ENCODE measurements around the gene TRAT1.
"Not testable (repeated sequence)": the region's sequence is repeated elsewhere in the genome, so short reads cannot be mapped to it uniquely, and the experiment has no call there.

TRAT1 gene

GRCh38 chr3:108822123-108822897 lies at the start of gene TRAT1:
TSS of gene TRAT1 (plus strand) at chr3:108822786. CDS start at chr3:108822928, 142 bp downstream.
- FAIRE-seq (no peak), DNase-seq (ENCODE audit: low spot score) (no peak)

DNA sequence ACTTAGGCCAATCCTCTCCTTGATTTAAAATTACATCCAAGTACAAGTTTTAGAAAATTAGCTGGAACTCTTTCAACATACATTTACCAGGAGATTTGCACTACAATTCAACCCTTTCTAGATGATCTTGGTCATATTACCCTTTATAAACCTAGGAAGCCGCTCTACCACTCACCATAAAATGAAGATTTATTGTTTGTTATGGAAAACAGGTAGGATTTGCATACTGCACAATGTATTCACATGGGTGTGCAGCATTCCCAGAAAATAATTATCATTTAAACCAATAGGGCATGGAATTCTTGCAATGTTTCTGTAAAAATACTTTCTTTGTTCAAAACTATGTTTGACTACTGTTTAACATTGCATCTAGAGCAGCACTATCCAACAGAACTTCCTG lies 46.9 kb upstream of the TRAT1 start:
- DNase-seq (ENCODE audit: low spot score) = no peak
- no peak for FAIRE-seq

- DNase-seq (ENCODE audit: low spot score) (no peak), FAIRE-seq (no peak)
These were observed 43.1 kb upstream of the TRAT1 start for GRCh38 chr3:108779496-108779895.

DNA sequence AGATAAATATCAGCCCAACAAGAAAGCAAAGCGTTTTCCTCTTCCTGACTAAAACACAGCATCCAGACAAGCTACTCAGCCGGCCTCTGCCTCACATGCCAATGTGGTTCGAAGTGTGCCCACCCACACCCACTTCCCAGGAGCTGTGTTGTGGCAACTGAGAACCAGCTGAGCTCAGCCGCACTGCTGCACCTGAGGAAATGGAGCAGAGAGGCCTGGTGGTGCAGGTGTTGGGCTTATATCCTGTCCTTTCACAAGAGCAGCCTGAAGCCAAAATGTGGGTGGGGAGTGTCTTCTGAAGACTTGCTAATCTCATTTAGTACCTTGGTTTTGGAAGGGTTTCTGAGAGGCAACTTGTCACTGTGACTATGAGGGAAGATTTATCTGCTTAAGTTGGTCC lies 42.4 kb upstream of the TRAT1 start:
- no peak for DNase-seq (ENCODE audit: low spot score)
- no peak for FAIRE-seq

DNA sequence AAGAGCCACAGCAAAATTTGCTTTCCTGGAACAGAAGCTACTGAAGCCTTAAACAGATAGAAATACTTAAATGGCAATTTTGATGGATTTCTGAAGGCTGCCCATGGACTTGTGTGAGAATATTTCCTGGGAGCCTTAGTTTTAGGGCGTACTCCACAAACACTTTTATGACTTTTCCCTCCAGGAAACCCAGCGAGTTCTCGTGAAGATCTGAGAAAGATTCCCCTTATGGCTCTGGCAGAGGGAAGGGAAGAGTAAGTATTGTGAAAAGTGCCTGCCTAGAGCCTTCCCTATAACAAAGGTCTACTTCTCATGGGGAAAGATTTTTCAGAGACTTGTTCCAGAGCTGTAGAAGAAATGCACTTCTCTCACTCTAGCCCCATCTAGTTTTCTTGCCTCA lies 31.1 kb upstream of the TRAT1 start:
- FAIRE-seq (no peak), DNase-seq (ENCODE audit: low spot score) (no peak)

DNA sequence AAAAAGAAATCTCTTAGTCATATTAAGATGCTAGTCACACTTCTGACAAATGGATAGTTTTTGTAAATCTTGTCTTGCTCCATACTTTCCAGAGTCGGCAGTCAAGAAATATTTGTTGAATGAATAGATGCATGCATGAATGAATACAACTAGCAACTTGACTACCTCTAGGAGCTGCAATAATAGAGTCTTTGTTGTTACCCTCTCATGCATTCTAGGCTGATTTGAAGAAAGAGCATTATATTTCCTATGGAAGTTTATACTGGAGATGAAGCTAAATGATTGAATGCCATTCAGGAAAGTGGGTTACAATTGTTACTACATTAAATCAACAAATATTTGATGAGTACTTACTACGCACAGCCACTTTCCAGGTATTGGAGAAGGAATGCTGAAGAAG lies 18.1 kb upstream of the TRAT1 start:
- FAIRE-seq (peak; percentile 16), DNase-seq (ENCODE audit: low spot score) (peak; percentile 60)

GRCh38 chr3:108804966-108805365 lies 17.6 kb upstream of the TRAT1 start:
- no peak for DNase-seq (ENCODE audit: low spot score)
- no peak for FAIRE-seq

DNA sequence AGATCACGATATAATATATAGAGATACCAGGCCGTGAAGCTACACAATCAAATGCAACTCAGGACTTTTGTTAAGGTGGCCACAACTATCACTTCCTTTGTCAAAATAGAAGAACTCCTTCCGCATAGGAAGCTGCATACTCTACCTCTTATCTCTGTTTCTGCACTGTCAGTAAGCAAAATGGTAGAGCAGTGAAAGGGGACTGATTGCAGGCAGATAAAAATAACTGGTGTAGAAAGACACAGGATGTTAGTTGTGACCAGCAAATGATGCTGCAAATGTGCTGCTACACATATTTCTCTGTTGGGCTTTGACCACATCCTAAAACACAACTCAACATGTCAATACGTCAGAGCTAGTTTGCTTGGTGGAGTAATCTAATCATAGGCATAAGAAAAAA lies 16.3 kb upstream of the TRAT1 start:
- no peak for FAIRE-seq
- no peak for DNase-seq (ENCODE audit: low spot score)

GRCh38 chr3:108818404-108818803 lies 4.2 kb upstream of the TRAT1 start:
- DNase-seq (ENCODE audit: low spot score) (no peak), FAIRE-seq (no peak)

DNA sequence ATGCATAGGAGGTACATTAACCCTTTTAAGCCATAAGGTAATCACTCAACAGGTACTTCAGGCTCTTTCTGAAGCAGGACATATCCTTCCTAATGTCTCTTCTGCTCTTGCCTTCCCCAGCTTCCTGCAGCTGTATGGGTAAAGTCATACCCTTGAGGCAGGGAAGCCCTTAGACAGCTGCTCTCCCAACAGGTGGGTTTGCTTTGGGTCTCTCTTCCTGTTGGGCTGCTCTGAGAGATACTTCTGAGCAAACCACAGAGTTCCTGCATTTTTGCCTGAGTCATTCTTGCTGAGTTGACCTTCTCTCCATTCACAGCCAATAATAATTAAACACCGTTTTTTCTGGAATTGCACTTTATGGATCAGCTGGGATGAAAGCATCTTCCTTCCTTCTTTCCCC lies 2.0 kb upstream of the TRAT1 start:
- FAIRE-seq (no peak), DNase-seq (ENCODE audit: low spot score) (no peak)

DNA sequence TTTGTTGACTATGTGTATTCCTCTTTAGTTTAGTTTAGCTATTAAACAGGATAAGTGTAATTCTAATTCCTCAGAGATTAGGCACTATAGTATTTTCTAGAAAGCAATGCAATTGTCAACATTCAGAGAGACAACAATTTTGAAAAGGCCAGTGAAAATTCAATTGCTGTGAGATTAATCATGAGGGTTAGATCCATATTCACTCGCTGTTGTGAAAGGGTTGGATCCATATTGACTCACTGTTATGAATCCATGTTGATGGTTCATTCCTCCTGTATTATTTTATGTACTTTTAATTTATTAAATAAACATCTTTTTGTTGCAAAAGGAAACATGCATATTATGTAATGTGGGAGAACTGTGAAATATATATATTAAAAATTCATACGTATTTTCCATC lies 641 bp downstream of the TRAT1 start:
- FAIRE-seq = no peak
- no peak for DNase-seq (ENCODE audit: low spot score)

GRCh38 chr3:108823803-108824202 lies 1.2 kb downstream of the TRAT1 start:
- FAIRE-seq = not testable (repeated sequence)

DNA sequence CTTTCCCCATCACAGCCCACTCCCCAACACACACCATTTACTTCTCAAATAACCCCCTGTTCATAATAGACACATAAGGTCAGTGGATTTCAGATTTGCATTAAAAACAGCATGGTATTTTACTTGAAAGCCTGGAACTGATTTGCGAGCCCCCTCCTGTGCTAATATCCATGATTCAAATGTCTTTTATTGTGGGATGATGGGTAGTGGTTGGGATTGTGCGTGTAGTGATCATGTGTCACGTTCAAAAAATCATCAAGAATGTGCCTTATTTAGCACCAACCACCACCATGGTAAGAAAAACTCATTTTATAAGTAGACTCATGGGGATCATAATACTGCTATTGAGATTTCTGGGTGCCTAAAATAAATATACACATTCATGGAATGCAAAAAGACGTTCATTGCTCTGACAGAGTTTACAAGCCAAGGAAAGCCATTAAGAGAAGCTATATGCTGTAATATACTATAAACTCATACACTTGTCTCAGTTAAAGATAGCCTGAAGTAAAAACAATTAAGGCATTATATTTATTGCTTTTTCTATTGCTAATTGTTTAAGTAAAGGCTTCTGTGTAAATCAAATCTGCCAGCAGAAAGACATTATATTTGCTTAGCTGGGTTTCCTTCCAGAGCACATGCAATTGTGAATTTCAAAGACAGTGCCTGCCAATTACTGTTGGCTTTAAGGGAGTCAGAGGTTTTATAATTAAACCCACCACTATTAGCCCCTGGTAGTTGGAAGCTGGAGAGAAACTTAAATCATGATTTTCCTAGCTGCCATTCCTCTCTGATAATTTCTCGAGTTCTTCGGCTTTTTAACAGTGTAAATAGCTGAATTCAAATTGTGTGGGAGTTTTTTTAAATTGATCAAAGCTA lies 4.0 kb downstream of the TRAT1 start:
- DNase-seq (ENCODE audit: low spot score) (no peak), FAIRE-seq (no peak)

More at GRCh38 chr3:108823803-108824202, 1.2 kb downstream of the TRAT1 start:
- not testable (repeated sequence) for DNase-seq (ENCODE audit: low spot score)

DNA sequence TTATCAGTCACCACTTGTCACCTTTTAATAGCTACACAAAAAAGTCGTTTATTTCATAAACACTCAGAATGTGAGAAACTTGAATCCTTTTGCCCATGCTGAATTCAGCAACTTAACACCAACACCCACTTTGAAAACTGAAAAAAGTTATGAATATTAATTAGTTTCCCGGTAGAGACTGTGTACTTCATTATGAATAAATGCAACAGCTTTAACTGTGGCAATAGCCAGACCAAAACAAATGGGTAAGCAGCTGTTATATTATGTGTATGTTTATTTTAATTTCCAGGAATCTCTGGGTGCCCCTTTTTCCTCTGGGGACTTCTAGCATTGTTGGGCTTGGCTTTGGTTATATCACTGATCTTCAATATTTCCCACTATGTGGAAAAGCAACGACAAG lies 7.8 kb downstream of the TRAT1 start:
- no peak for FAIRE-seq

GRCh38 chr3:108830991-108831614 lies 8.5 kb downstream of the TRAT1 start:
- FAIRE-seq = no peak
- DNase-seq (ENCODE audit: low spot score) = no peak

More for the DNA sequence above, 7.8 kb downstream of the TRAT1 start:
- no peak for DNase-seq (ENCODE audit: low spot score)

GRCh38 chr3:108833611-108834010 lies 11.0 kb downstream of the TRAT1 start:
- FAIRE-seq (no peak), DNase-seq (ENCODE audit: low spot score) (no peak)

DNA sequence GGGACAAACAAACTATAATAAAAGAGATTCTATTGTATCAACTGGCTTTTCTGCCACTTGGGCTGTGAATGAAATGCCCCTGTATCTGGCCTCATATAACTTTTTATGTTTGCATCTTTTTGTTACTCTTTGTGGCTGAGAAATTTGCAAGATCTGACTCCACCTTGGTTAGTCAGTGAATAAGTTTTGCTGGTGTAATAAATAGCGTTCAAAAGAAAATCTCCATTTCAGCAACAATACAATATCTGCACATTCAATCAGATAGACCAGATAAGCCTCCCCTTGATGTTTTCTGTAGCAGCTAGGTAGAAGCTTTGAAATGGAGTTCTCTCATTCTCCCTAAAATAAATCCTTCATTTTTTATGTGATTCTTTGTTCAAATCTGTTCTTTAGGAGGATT lies 12.0 kb downstream of the TRAT1 start:
- FAIRE-seq (no peak), DNase-seq (ENCODE audit: low spot score) (no peak)

- FAIRE-seq = no peak
These were observed 12.5 kb downstream of the TRAT1 start for GRCh38 chr3:108835101-108835500.

GRCh38 chr3:108838436-108838835 lies 15.8 kb downstream of the TRAT1 start:
- DNase-seq (ENCODE audit: low spot score) (no peak), FAIRE-seq (no peak)

More at GRCh38 chr3:108835101-108835500, 12.5 kb downstream of the TRAT1 start:
- DNase-seq (ENCODE audit: low spot score) = no peak

DNA sequence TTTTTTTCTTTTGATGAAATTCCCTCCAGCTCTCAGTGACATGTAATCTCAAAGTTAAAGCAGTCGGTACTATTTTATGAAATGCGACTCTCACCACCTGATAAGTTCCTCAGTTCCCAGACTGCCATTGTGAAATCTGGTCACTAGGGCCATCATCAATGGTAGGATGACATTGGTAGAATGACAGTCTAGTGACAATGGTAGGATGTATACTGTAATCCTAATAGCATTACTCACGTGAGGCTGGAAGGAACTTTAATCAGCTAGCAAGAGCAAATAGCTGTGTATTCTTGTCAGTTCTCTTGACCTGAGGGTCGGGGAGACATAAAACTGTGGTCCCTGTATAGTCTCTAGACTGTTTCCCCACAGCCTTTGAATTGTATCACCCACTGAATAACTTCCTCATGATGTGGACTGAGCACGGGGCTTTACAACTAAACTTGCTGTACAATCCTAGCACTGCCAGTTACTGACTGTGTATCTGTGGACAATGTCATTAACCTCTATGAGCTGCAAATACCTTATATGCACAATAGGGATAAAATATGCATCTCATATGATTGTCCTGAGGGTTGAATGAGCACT lies 23.2 kb downstream of the TRAT1 start:
- no peak for FAIRE-seq

GRCh38 chr3:108847187-108847586 lies 24.6 kb downstream of the TRAT1 start:
- FAIRE-seq = no peak

More for the DNA sequence above, 23.2 kb downstream of the TRAT1 start:
- no peak for DNase-seq (ENCODE audit: low spot score)

DNA sequence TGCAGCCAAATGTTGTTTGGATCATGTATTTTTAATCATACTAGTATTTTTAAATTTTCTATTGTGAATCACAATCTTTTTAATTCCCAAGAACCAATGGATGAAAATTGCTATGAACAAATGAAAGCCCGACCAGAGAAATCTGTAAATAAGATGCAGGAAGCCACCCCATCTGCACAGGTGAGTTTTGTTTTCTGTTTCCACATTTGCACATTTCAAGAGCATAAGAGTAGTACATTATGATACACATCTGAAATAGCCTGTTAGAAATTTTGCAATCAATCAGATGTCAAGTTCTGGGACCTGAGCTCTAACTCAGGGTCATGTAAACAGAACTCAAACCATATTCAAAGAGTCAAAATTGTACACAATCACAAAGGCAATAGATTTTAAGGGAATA lies 26.5 kb downstream of the TRAT1 start:
- FAIRE-seq (no peak), DNase-seq (ENCODE audit: low spot score) (no peak)

More at GRCh38 chr3:108847187-108847586, 24.6 kb downstream of the TRAT1 start:
- DNase-seq (ENCODE audit: low spot score) = no peak

Measured in RCC 7860 (cell line).